ENCODE data around the gene TNFSF4.
"Not testable (repeated sequence)": the region's sequence is repeated elsewhere in the genome, so short reads cannot be mapped to it uniquely, and the experiment has no call there.

TNFSF4 gene

GRCh38 chr1:173164178-173164577 is 43.0 kb downstream of the TNFSF4 start:
- no peak for DNase-seq (ENCODE audit: low read depth, low spot score)

- no peak for DNase-seq (ENCODE audit: low read depth, low spot score)
These were observed 43.9 kb downstream of the TNFSF4 start for GRCh38 chr1:173163222-173163621.

- DNase-seq (ENCODE audit: low read depth, low spot score), result no peak
These were observed 44.5 kb downstream of the TNFSF4 start for GRCh38 chr1:173162601-173163000.

GRCh38 chr1:173161510-173162221 is 45.5 kb downstream of the TNFSF4 start:
- DNase-seq (ENCODE audit: low read depth, low spot score), result no peak

GRCh38 chr1:173153964-173154363 is 53.2 kb downstream of the TNFSF4 start:
- not testable (repeated sequence) for DNase-seq (ENCODE audit: low read depth, low spot score)

- no peak for DNase-seq (ENCODE audit: low read depth, low spot score)
These were observed 53.6 kb downstream of the TNFSF4 start for GRCh38 chr1:173153503-173153902.

- DNase-seq (ENCODE audit: low read depth, low spot score), result no peak
These were observed 54.5 kb downstream of the TNFSF4 start for GRCh38 chr1:173152598-173152997.

- DNase-seq (ENCODE audit: low read depth, low spot score), result no peak
These were observed 56.3 kb downstream of the TNFSF4 start for GRCh38 chr1:173150795-173151194.

GRCh38 chr1:173149887-173150286 is 57.2 kb downstream of the TNFSF4 start:
- DNase-seq (ENCODE audit: low read depth, low spot score), result no peak

- no peak for DNase-seq (ENCODE audit: low read depth, low spot score)
These were observed 58.2 kb downstream of the TNFSF4 start for GRCh38 chr1:173148971-173149370.

GRCh38 chr1:173148545-173148944 is 58.6 kb downstream of the TNFSF4 start:
- no peak for DNase-seq (ENCODE audit: low read depth, low spot score)

- DNase-seq (ENCODE audit: low read depth, low spot score), result no peak
These were observed 66.4 kb downstream of the TNFSF4 start for GRCh38 chr1:173140733-173141132.

GRCh38 chr1:173139706-173140105 is 67.4 kb downstream of the TNFSF4 start:
- DNase-seq (ENCODE audit: low read depth, low spot score), result no peak

GRCh38 chr1:173137107-173137706 is 69.9 kb downstream of the TNFSF4 start:
- DNase-seq (ENCODE audit: low read depth, low spot score), result no peak

- DNase-seq (ENCODE audit: low read depth, low spot score), result no peak
These were observed 72.3 kb downstream of the TNFSF4 start for GRCh38 chr1:173134800-173135199.

GRCh38 chr1:173134029-173134428 is 73.1 kb downstream of the TNFSF4 start:
- DNase-seq (ENCODE audit: low read depth, low spot score), result no peak
